ENCODE results near the gene ETDC.
"Not testable (repeated sequence)": the region's sequence is repeated elsewhere in the genome, so short reads cannot be mapped to it uniquely, and the experiment has no call there.

The ETDC gene

DNA sequence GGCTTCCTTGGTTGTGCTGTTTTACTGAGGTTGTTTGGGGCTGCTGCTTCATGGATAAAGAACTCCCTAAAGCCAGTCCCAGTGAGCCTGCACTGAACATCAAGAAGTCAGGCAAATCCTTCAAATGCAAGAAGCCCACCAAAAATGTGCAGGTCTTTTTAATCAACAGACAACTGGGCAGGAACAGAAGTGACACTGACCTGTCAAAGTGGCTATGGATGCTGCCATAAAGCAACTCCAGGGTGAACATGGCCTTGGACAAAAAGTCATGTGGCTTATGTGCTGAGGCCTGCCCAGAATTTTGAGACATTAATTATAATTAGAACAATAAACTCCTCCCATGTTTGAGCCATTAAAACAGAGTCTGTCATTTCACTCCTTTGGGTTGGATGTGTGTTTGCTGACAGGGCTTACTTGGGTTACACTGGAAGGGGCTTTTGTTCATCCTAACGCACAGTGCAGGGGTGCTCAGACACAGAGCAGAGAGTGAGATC is at the start of gene ETDC:
ETDC (plus strand) TSS at position 51 of the 494 bp plus-strand sequence; CDS start at position 51, 0 bp downstream.
- H3K4me1 ChIP-seq (ENCODE audit: insufficient read depth, low read length), result no peaks in the 10 kb centered on the region
- DNase-seq, result no peak
- H3K36me3 ChIP-seq (ENCODE audit: insufficient read depth, low read length), result no peaks in the 10 kb centered on the region
- H3K9me3 ChIP-seq (ENCODE audit: insufficient read depth, low read length, severe bottlenecking), result no peaks in the 10 kb centered on the region
- no peak within 1 kb of the TSS for H3K4me2 ChIP-seq (ENCODE audit: insufficient read depth, low read length)
- TF ChIP-seq, protein P1, sequence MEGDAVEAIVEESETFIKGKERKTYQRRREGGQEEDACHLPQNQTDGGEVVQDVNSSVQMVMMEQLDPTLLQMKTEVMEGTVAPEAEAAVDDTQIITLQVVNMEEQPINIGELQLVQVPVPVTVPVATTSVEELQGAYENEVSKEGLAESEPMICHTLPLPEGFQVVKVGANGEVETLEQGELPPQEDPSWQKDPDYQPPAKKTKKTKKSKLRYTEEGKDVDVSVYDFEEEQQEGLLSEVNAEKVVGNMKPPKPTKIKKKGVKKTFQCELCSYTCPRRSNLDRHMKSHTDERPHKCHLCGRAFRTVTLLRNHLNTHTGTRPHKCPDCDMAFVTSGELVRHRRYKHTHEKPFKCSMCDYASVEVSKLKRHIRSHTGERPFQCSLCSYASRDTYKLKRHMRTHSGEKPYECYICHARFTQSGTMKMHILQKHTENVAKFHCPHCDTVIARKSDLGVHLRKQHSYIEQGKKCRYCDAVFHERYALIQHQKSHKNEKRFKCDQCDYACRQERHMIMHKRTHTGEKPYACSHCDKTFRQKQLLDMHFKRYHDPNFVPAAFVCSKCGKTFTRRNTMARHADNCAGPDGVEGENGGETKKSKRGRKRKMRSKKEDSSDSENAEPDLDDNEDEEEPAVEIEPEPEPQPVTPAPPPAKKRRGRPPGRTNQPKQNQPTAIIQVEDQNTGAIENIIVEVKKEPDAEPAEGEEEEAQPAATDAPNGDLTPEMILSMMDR (IDR thresholded peaks at IDR 0.05; ENCODE audit: borderline replicate concordance, extremely low read depth, low read length, poor library complexity, severe bottlenecking), result no peak
- no peak for TF ChIP-seq EZH2 (IDR thresholded peaks at IDR 0.05; ENCODE audit: borderline replicate concordance, low read depth, low read length, severe bottlenecking)
- no peak for ATAC-seq (ENCODE audit: insufficient read depth, low read depth)
- H3K4me3 ChIP-seq (ENCODE audit: low read depth in 1 of 2, low read length in 2 of 2), result no peak within 1 kb of the TSS
- no peak within 1 kb of the TSS for H3K9ac ChIP-seq (ENCODE audit: low read depth, low read length)
- H3K27ac ChIP-seq (ENCODE audit: low read length), result no peak within 1 kb of the TSS
- H4K20me1 ChIP-seq (ENCODE audit: insufficient read depth, low read length), result no peaks in the 10 kb centered on the region
- no peaks in the 10 kb centered on the region for H3K79me2 ChIP-seq (ENCODE audit: insufficient read depth, low read length)
- H2AFZ ChIP-seq (ENCODE audit: low read depth, low read length), result no peak within 1 kb of the TSS
- no peaks in the 10 kb centered on the region for H3K27me3 ChIP-seq (ENCODE audit: insufficient read depth, low read length, poor library complexity)

DNA sequence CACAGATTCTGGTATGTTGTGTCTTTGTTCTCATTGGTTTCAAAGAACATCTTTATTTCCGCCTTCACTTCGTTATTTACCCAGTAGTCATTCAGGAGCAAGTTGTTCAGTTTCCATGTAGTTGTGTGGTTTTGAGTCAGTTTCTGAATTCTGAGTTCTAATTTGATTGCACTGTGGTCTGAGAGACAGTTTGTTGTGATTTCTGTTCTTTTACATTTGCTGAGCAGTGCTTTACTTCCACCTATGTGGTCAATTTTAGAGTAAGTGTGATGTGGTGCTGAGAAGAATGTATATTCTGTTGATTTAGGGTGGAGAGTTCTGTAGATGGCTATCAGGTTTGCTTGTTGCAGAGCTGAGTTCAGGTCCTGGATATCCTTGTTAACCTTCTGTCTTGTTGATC is 48.3 kb upstream of the ETDC start:
- not testable (repeated sequence) for H3K27me3 ChIP-seq (ENCODE audit: insufficient read depth, low read length, poor library complexity); ATAC-seq (ENCODE audit: insufficient read depth, low read depth); H3K9me3 ChIP-seq (ENCODE audit: insufficient read depth, low read length, severe bottlenecking); H3K4me1 ChIP-seq (ENCODE audit: insufficient read depth, low read length); DNase-seq; H3K4me3 ChIP-seq (ENCODE audit: low read depth in 1 of 2, low read length in 2 of 2); H3K4me2 ChIP-seq (ENCODE audit: insufficient read depth, low read length); H2AFZ ChIP-seq (ENCODE audit: low read depth, low read length); H3K79me2 ChIP-seq (ENCODE audit: insufficient read depth, low read length); H3K9ac ChIP-seq (ENCODE audit: low read depth, low read length); H4K20me1 ChIP-seq (ENCODE audit: insufficient read depth, low read length); H3K27ac ChIP-seq (ENCODE audit: low read length); H3K36me3 ChIP-seq (ENCODE audit: insufficient read depth, low read length)

DNA sequence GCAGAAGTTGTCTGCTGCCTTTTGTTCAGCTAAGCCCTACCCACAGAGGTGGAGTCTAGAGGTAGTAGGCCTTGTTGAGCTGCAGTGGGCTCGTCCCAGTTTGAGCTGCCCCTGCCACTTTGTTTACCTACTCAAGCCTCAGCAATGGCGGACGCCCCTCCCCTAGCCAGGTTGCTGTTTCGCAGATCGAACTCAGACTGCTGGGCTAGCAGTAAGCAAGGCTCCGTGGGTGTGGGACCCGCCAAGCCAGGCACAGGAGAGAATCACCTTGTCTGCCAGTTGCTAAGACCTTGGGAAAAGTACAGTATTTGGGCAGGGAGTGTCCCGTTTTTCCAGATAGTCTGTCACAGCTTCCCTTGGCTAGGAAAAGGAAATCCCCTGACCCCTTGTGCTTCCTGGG is 45.9 kb upstream of the ETDC start:
- not testable (repeated sequence) for H3K4me1 ChIP-seq (ENCODE audit: insufficient read depth, low read length); H3K9me3 ChIP-seq (ENCODE audit: insufficient read depth, low read length, severe bottlenecking); H2AFZ ChIP-seq (ENCODE audit: low read depth, low read length); H3K4me2 ChIP-seq (ENCODE audit: insufficient read depth, low read length); H3K9ac ChIP-seq (ENCODE audit: low read depth, low read length); H3K27ac ChIP-seq (ENCODE audit: low read length); H3K79me2 ChIP-seq (ENCODE audit: insufficient read depth, low read length); H3K27me3 ChIP-seq (ENCODE audit: insufficient read depth, low read length, poor library complexity); H3K36me3 ChIP-seq (ENCODE audit: insufficient read depth, low read length); H3K4me3 ChIP-seq (ENCODE audit: low read depth in 1 of 2, low read length in 2 of 2); DNase-seq; ATAC-seq (ENCODE audit: insufficient read depth, low read depth); H4K20me1 ChIP-seq (ENCODE audit: insufficient read depth, low read length)

DNA sequence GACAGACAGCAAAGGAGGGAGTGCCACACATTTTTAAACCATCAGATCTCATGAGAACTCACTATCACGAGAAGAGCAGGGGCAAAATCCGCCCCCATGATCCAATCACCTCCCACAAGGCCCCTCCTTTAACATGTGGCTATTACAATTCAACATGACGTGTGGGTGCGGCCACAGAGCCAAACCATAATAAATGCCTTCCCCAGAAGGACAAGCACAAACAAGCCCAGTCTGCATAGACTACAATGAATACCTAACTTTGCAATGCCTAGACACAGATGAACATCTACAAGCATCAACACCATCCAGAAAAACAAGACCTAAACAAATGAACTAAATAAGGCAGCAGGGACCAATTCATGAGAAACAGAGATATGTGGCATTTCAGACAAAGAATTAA is 45.1 kb upstream of the ETDC start:
- no peaks in the 10 kb centered on the region for H3K27me3 ChIP-seq (ENCODE audit: insufficient read depth, low read length, poor library complexity)
- H3K9ac ChIP-seq (ENCODE audit: low read depth, low read length), result no peak overlapping the region
- H3K4me3 ChIP-seq (ENCODE audit: low read depth in 1 of 2, low read length in 2 of 2), result no peak overlapping the region
- ATAC-seq (ENCODE audit: insufficient read depth, low read depth) (no peak), DNase-seq (no peak)
- no peak for TF ChIP-seq EZH2 (IDR thresholded peaks at IDR 0.05; ENCODE audit: borderline replicate concordance, low read depth, low read length, severe bottlenecking)
- no peak overlapping the region for H2AFZ ChIP-seq (ENCODE audit: low read depth, low read length)
- no peaks in the 10 kb centered on the region for H3K36me3 ChIP-seq (ENCODE audit: insufficient read depth, low read length)
- H3K9me3 ChIP-seq (ENCODE audit: insufficient read depth, low read length, severe bottlenecking), result no peaks in the 10 kb centered on the region
- H4K20me1 ChIP-seq (ENCODE audit: insufficient read depth, low read length), result no peaks in the 10 kb centered on the region
- no peaks in the 10 kb centered on the region for H3K79me2 ChIP-seq (ENCODE audit: insufficient read depth, low read length)
- H3K27ac ChIP-seq (ENCODE audit: low read length), result no peak overlapping the region
- no peaks in the 10 kb centered on the region for H3K4me1 ChIP-seq (ENCODE audit: insufficient read depth, low read length)
- no peak overlapping the region for H3K4me2 ChIP-seq (ENCODE audit: insufficient read depth, low read length)

DNA sequence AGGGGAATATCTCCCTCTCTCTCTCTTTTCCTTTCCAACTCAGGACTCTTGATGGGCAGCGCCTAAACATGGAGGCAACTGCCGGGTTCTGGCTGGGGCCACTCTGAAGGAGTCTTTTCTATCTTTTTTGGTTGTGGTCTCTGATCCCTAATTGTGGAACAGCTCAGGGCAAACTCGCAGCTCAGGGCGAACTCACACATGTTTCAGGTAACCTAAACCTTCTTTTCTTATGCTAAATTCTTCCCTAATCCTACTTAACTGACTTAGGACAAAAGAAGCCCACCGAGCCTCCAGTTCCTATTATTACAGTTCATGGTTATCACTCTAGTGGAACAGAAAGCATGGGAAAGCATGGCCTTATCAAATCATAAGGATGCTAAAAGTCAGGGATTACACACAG is 36.1 kb upstream of the ETDC start:
- TF ChIP-seq EZH2 (IDR thresholded peaks at IDR 0.05; ENCODE audit: borderline replicate concordance, low read depth, low read length, severe bottlenecking), result no peak
- TF ChIP-seq, protein P1 (IDR thresholded peaks at IDR 0.05; ENCODE audit: borderline replicate concordance, extremely low read depth, low read length, poor library complexity, severe bottlenecking), result no peak
- Histone ChIP-seq H3K9me3 (ENCODE audit: insufficient read depth, low read length, severe bottlenecking) (no peaks in the 10 kb centered on the region), H3K79me2 (ENCODE audit: insufficient read depth, low read length) (no peaks in the 10 kb centered on the region)

More for the DNA sequence above, 36.1 kb upstream of the ETDC start:
- Histone ChIP-seq H3K4me3 (ENCODE audit: low read depth in 1 of 2, low read length in 2 of 2) (no peak overlapping the region), H3K27me3 (ENCODE audit: insufficient read depth, low read length, poor library complexity) (no peaks in the 10 kb centered on the region), H2AFZ (ENCODE audit: low read depth, low read length) (no peak overlapping the region), H3K4me1 (ENCODE audit: insufficient read depth, low read length) (no peaks in the 10 kb centered on the region), H3K27ac (ENCODE audit: low read length) (no peak overlapping the region), H4K20me1 (ENCODE audit: insufficient read depth, low read length) (no peaks in the 10 kb centered on the region), H3K9ac (ENCODE audit: low read depth, low read length) (no peak overlapping the region), H3K4me2 (ENCODE audit: insufficient read depth, low read length) (no peak overlapping the region), H3K36me3 (ENCODE audit: insufficient read depth, low read length) (no peaks in the 10 kb centered on the region)
- ATAC-seq (ENCODE audit: insufficient read depth, low read depth), result no peak
- DNase-seq, result no peak

All from DND-41 (cell line).